ENCODE results near the gene ACIN1.
A peak's percentile ranks its signal among the peaks of the same experiment; 100 is the strongest.

The ACIN1 gene

GRCh38 chr14:23115039-23115731 is 20.2 kb upstream of the ACIN1 start:
- Histone ChIP-seq H3K4me3 (replicated peaks; ENCODE audit: insufficient read depth, low read length) (peak overlapping the region; percentile 71), H3K27me3 (ENCODE audit: insufficient read depth, poor library complexity, severe bottlenecking) (no peaks in the 10 kb centered on the region), H3K27ac (replicated peaks) (peak overlapping the region; percentile 99)
- TF ChIP-seq REST (IDR thresholded peaks at IDR 0.05; ENCODE audit: insufficient replicate concordance, low read depth) (no peak), POLR2AphosphoS5 (IDR thresholded peaks at IDR 0.05; ENCODE audit: low read depth) (peak; percentile 69; the same call in 1 of the 2 replicates), SPI1 (IDR thresholded peaks at IDR 0.05; ENCODE audit: borderline replicate concordance, low read depth) (peak; percentile 2; the same call in 1 of the 2 replicates)
- peak; percentile 81 to 83 for DNase-seq (ENCODE audit: low read depth in 1 of 2, low spot score in 1 of 2)

GRCh38 chr14:23114669-23115038 is 19.7 kb upstream of the ACIN1 start:
- Histone ChIP-seq H3K4me3 (replicated peaks; ENCODE audit: insufficient read depth, low read length) (no peak overlapping the region), H3K27ac (replicated peaks) (peak overlapping the region; percentile 99), H3K27me3 (ENCODE audit: insufficient read depth, poor library complexity, severe bottlenecking) (no peaks in the 10 kb centered on the region)
- no peak for DNase-seq (ENCODE audit: low read depth in 1 of 2, low spot score in 1 of 2)
- TF ChIP-seq POLR2AphosphoS5 (IDR thresholded peaks at IDR 0.05; ENCODE audit: low read depth): no peak

- Histone ChIP-seq H3K27ac (replicated peaks) (peak overlapping the region; percentile 99), H3K27me3 (ENCODE audit: insufficient read depth, poor library complexity, severe bottlenecking) (no peaks in the 10 kb centered on the region), H3K4me3 (replicated peaks; ENCODE audit: insufficient read depth, low read length) (no peak overlapping the region)
- no peak for TF ChIP-seq SPI1 (IDR thresholded peaks at IDR 0.05; ENCODE audit: borderline replicate concordance, low read depth)
- TF ChIP-seq, protein P1, sequence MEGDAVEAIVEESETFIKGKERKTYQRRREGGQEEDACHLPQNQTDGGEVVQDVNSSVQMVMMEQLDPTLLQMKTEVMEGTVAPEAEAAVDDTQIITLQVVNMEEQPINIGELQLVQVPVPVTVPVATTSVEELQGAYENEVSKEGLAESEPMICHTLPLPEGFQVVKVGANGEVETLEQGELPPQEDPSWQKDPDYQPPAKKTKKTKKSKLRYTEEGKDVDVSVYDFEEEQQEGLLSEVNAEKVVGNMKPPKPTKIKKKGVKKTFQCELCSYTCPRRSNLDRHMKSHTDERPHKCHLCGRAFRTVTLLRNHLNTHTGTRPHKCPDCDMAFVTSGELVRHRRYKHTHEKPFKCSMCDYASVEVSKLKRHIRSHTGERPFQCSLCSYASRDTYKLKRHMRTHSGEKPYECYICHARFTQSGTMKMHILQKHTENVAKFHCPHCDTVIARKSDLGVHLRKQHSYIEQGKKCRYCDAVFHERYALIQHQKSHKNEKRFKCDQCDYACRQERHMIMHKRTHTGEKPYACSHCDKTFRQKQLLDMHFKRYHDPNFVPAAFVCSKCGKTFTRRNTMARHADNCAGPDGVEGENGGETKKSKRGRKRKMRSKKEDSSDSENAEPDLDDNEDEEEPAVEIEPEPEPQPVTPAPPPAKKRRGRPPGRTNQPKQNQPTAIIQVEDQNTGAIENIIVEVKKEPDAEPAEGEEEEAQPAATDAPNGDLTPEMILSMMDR (IDR thresholded peaks at IDR 0.05; ENCODE audit: insufficient read depth, low read length): no peak
- TF ChIP-seq POLR2AphosphoS5 (IDR thresholded peaks at IDR 0.05; ENCODE audit: low read depth): no peak
- TF ChIP-seq REST (IDR thresholded peaks at IDR 0.05; ENCODE audit: insufficient replicate concordance, low read depth): no peak
- TF ChIP-seq GABPA (IDR thresholded peaks at IDR 0.05; ENCODE audit: low read depth): no peak
- no peak for DNase-seq (ENCODE audit: low read depth in 1 of 2, low spot score in 1 of 2)
These were observed 19.2 kb upstream of the ACIN1 start for GRCh38 chr14:23114120-23114458.

DNA sequence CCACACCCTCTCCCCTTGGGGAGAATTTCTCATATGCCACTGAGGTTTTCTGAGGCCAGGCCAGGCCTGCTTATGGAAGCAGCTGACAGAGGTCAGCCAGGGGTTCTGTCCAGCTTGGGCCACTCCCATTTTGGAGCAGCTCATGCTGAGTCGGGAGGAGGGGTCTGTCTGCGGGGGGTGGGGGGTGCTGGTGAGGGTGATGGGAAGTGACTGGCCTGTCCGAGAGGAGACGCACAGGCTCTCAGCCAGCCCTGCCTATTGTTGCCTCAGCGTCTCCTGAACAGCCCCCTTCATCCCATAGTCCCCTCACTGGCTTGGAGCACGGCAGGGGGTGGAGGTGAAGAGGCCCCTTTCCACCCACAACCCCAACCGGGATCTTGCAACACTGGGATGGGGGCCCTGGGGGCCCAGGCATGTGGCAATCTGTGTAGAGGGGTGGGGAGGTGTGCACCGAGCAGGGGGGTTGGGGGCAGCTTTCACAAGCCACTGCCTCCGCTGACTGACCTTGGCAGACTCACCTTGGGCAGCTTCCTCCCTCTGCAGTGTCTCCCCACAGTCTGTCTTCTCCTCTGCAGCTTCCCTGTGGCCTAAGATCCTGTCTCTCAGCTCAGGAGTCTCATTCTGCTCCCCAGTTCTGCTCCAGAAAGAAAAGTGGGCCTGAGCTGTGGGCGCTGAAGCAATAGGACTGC is 18.6 kb upstream of the ACIN1 start:
- Histone ChIP-seq H3K27me3 (ENCODE audit: insufficient read depth, poor library complexity, severe bottlenecking) (no peaks in the 10 kb centered on the region), H3K4me3 (replicated peaks; ENCODE audit: insufficient read depth, low read length) (no peak overlapping the region), H3K27ac (replicated peaks) (peak overlapping the region; percentile 99)
- TF ChIP-seq POLR2AphosphoS5 (IDR thresholded peaks at IDR 0.05; ENCODE audit: low read depth) (peak; percentile 97), GABPA (IDR thresholded peaks at IDR 0.05; ENCODE audit: low read depth) (no peak), REST (IDR thresholded peaks at IDR 0.05; ENCODE audit: insufficient replicate concordance, low read depth) (peak; percentile 63), SPI1 (IDR thresholded peaks at IDR 0.05; ENCODE audit: borderline replicate concordance, low read depth) (peak; percentile 61)
- TF ChIP-seq, protein P1 (IDR thresholded peaks at IDR 0.05; ENCODE audit: insufficient read depth, low read length): no peak
- DNase-seq (ENCODE audit: low read depth in 1 of 2, low spot score in 1 of 2): peak; percentile 98 to 99
